Thoracic aorta (tissue), 2 donors: Measurements from ENCODE around the gene SPATA9. TPM values are rescaled to one million over a fixed set of nuclear protein-coding genes. Genes with fewer than 3 reads are reported as not detected.

Source experiments
- ATAC-seq: fragments of 150-250 bp; one replicate; pipeline ENCODE4 v1.8.0; 2017; ENCODE audit warnings: low read depth; ENCODE audit not compliant: insufficient number of reproducible peaks, low FRiP score
- DNase-seq: peaks from one replicate; pipeline ENCODE4 v3.0.0-alpha.2; 2020; ENCODE audit warnings: low spot score
- H3K27ac ChIP-seq, 2 donors: fragments of 200-600 bp; sonication (generic); 1 replicate in 1 of 2; 2 replicates in 1 of 2; pipeline ENCODE4 v1.5.1; 2016; ENCODE audit warnings: mild to moderate bottlenecking in 2 of 2, moderate library complexity in 2 of 2
- H3K27me3 ChIP-seq: fragments of 200-600 bp; sonication (generic); replicated peaks from 2 replicates; pipeline ENCODE4 v1.6.0; 2016; ENCODE audit warnings: mild to moderate bottlenecking; ENCODE audit not compliant: insufficient read depth
- H3K36me3 ChIP-seq: fragments of 200-600 bp; sonication (generic); one replicate; pipeline ENCODE4 v1.5.1; 2016
- H3K4me1 ChIP-seq, 2 donors: fragments of 200-600 bp; sonication (generic); 1 replicate in 1 of 2; 2 replicates in 1 of 2; pipeline versions ENCODE4 v1.5.1 to v1.6.0; 2016; ENCODE audit warnings: low read depth in 2 of 2, mild to moderate bottlenecking in 1 of 2; ENCODE audit not compliant: control insufficient read depth in 1 of 2
- H3K4me3 ChIP-seq: fragments of 200-600 bp; sonication (generic); 2 replicates; pipeline ENCODE4 v1.5.1; 2016; ENCODE audit warnings: mild to moderate bottlenecking
- H3K9me3 ChIP-seq: fragments of 200-600 bp; sonication (generic); 2 replicates; pipeline ENCODE4 v1.5.1; 2016
- total RNA-seq, 2 donors: library from RNA; depleted of rRNA; stranded (reverse); fragments of >200 nt; gene quantifications; one replicate each; pipeline versions ENCODE4 v1.1.0 to v1.2.3, GENCODE V29; 2016
- TF ChIP-seq, protein P1 (sequence below): fragments of 200-600 bp; sonication (generic); IDR thresholded peaks from one replicate; pipeline ENCODE4 v1.5.1; 2019; ENCODE audit warnings: antibody characterized with exemption

Gene SPATA9
- total RNA-seq, 2 donors from 2014 or later, result 0.35 TPM; not detected in 1

DNA sequence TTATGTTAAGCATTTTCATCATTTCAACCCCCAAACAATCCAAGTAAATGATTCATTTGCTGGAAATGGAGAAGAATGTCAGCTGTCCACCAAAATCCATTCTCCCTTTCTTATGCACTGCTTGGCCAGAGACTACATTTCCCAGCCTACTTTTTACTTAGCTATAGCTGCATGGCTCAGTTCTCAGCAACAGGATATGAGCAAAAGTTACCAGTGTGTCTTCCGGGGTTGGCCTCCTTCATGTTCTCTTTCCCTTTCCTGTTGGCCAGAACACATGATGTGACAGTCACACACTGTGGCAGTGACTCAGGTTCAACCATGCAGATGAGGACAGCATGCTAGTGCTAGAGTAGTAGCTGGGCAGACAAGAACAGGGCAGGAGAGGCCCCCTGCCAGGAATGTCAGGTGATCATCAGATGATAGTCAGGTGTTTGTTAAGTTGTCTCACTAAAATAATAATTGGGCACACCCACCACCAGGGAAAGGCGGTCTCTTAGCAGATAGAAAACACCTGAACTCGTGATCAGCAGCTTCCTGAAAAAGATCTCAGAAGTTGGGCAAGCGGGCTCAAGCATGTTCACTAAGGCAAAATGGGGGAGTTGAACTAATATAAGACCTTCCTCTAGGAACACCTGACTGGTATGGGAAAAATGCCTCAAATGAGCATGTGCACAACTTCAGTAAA is 50.7 kb downstream of the SPATA9 start:
- no peaks in the 10 kb centered on the region for H3K9me3 ChIP-seq
- DNase-seq (no peak), ATAC-seq (peak; percentile 58)
- peaks cover 12 to 13% of the 10 kb centered on the region in 2 donors for H3K4me1 ChIP-seq
- no peak overlapping the region for H3K4me3 ChIP-seq
- no peaks in the 10 kb centered on the region for H3K27me3 ChIP-seq
- H3K27ac ChIP-seq, result no peak overlapping the region
- H3K36me3 ChIP-seq, result no peaks in the 10 kb centered on the region
- TF ChIP-seq, protein P1, sequence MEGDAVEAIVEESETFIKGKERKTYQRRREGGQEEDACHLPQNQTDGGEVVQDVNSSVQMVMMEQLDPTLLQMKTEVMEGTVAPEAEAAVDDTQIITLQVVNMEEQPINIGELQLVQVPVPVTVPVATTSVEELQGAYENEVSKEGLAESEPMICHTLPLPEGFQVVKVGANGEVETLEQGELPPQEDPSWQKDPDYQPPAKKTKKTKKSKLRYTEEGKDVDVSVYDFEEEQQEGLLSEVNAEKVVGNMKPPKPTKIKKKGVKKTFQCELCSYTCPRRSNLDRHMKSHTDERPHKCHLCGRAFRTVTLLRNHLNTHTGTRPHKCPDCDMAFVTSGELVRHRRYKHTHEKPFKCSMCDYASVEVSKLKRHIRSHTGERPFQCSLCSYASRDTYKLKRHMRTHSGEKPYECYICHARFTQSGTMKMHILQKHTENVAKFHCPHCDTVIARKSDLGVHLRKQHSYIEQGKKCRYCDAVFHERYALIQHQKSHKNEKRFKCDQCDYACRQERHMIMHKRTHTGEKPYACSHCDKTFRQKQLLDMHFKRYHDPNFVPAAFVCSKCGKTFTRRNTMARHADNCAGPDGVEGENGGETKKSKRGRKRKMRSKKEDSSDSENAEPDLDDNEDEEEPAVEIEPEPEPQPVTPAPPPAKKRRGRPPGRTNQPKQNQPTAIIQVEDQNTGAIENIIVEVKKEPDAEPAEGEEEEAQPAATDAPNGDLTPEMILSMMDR, result no peak

DNA sequence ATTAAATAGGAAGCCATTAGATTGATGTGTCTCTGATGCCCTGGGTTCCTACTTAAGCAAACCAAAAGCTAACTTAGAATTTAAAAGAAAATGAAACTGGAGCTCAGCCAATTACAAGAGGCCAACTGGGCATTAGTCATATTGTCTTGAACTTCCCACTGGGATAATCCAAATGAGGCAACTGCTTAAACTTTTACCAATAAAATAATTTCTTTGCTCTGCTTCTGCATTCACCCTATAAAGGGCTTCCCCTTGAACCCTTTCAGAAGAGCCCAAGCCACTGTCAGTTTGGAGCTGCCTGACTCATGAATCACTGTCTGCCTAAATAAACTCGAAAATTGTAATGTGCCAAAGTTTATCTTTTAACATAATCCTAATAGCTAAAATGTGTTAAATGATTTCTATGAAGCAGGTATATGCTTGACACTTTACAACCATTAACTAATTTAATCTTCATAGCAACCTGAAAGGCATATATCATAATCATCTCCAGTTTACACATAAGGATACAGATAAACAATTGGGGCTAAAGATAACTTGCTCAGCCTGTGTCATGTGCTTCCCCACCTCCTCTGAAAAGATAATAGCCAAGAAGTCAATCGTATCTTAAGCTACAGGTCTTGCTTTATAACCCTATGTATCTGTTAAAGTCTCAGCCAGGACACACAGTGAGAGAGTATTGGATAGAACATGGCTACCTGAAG is 51.4 kb downstream of the SPATA9 start:
- Histone ChIP-seq H3K27me3 (no peaks in the 10 kb centered on the region), H3K4me1 (peaks cover 18 to 19% of the 10 kb centered on the region in 2 donors), H3K27ac (no peak overlapping the region), H3K4me3 (no peak overlapping the region), H3K36me3 (no peaks in the 10 kb centered on the region), H3K9me3 (no peaks in the 10 kb centered on the region)
- TF ChIP-seq, protein P1, result no peak
- DNase-seq (no peak), ATAC-seq (peak; percentile 61)

DNA sequence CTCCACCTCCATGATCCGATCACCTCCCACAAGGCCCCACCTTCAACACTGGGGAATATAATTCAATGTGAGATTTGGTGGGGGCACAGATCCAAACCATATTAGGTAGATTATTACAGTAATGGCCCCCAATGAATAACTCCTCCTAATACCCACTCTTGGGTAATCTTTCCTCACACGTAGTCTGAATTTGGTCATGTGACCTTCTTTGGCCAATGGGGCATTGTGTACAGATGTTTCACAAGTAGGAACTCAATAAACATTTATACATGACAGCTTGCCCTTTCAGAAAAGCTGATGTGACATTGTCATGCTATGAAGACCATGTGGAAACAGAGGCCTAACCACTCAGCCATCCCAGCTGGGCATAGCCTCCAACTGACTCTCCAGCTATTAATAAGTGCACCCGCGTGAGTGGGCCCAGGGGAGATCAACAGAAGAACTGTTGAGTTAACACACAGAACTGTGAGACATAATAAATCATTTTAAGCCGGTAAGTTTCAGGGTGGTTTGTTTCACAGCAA is 52.3 kb downstream of the SPATA9 start:
- Histone ChIP-seq H3K4me3 (no peak overlapping the region), H3K4me1 (peaks cover 18 to 20% of the 10 kb centered on the region in 2 donors), H3K27me3 (no peaks in the 10 kb centered on the region), H3K9me3 (no peaks in the 10 kb centered on the region), H3K36me3 (no peaks in the 10 kb centered on the region), H3K27ac (no peak overlapping the region)
- ATAC-seq, result no peak
- DNase-seq, result no peak
- TF ChIP-seq, protein P1, result no peak

DNA sequence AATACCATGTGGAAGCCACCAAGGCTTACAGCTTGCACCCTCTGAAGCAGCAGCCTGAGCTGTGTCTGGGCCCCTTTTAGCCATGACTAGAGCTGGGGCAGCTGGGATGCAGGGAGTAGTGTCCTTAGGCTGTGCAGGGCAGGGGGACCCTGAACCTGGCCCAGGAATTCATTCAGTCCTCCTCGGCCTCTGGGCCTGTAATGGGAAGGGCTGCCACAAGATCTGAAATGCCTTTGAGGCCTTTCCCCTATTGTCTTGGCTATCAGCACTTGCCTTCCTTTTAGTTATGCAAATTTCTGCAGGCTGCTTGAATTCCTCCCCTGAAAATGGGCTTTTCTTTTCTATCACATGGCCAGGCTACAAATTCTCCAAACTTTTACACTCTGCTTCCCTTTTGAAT is 53.9 kb downstream of the SPATA9 start:
- TF ChIP-seq, protein P1, result no peak
- Histone ChIP-seq H3K27me3 (no peaks in the 10 kb centered on the region), H3K9me3 (no peaks in the 10 kb centered on the region), H3K4me3 (no peak overlapping the region), H3K27ac (no peak overlapping the region), H3K36me3 (no peaks in the 10 kb centered on the region), H3K4me1 (peaks cover 18 to 20% of the 10 kb centered on the region in 2 donors)
- ATAC-seq, result no peak
- no peak for DNase-seq
